Muscle of leg (tissue), 11 donors: ENCODE measurements around the gene HPCAL4. TPM values are rescaled to one million over a fixed set of nuclear protein-coding genes. Genes with fewer than 3 reads are reported as not detected.

Experiments used
- DNase-seq: peaks from one replicate; pipeline ENCODE4 v3.0.0; 2013
- H3K27ac ChIP-seq: one replicate; pipeline ENCODE4 v1.5.1; 2013; ENCODE audit warnings: mild to moderate bottlenecking, low read length, control low read depth
- H3K27me3 ChIP-seq: one replicate; pipeline ENCODE4 v1.6.1; 2013; ENCODE audit warnings: low read length; ENCODE audit not compliant: control insufficient read depth, insufficient read depth
- H3K36me3 ChIP-seq: one replicate; pipeline ENCODE4 v1.6.1; 2013; ENCODE audit warnings: low read length; ENCODE audit not compliant: control insufficient read depth, insufficient read depth
- H3K4me1 ChIP-seq: one replicate; pipeline ENCODE4 v1.6.1; 2013; ENCODE audit warnings: low read length; ENCODE audit not compliant: control insufficient read depth, insufficient read depth
- H3K4me3 ChIP-seq: one replicate; pipeline ENCODE4 v1.5.1; 2013; ENCODE audit warnings: low read length, control low read depth
- H3K9me3 ChIP-seq: replicated peaks from 2 replicates; pipeline ENCODE4 v1.6.1; 2013; ENCODE audit warnings: low read depth, low read length; ENCODE audit not compliant: control insufficient read depth
- WGBS: methylation state at CpG from one replicate; pipeline ENCODE4 v1.1.5; 2013; ENCODE audit warnings: missing lambda C conversion rate; ENCODE audit not compliant: insufficient coverage; 5-methylcytosine and 5-hydroxymethylcytosine counted together
- polyA plus RNA-seq, 8 donors: library from polyadenylated mRNA; unstranded; fragments of 120-200 nt; gene quantifications; one replicate each; pipeline versions ENCODE4 v1.2.1 to v1.2.3, GENCODE V29; 2013; ENCODE audit warnings: inconsistent platforms in 1 of 8, low replicate concordance in 1 of 8; ENCODE audit not compliant: insufficient read length in 8 of 8, insufficient read depth in 1 of 8
- total RNA-seq: library from RNA; stranded (reverse); fragments of 120-200 nt; gene quantifications from one replicate; pipeline ENCODE4 v1.2.4, GENCODE V29; 2013

The HPCAL4 gene
- total and polyA plus RNA-seq, 9 donors: 0.51 to 1.8 (median 1.1) TPM

- no peak for DNase-seq
These were observed 22.3 kb downstream of the HPCAL4 start for GRCh38 chr1:39668894-39669293.

GRCh38 chr1:39668111-39668510, 23.1 kb downstream of the HPCAL4 start:
- 59% methylated on average over 2 of the region's 3 CpGs for WGBS
- H3K4me3 ChIP-seq: no peak overlapping the region
- H3K36me3 ChIP-seq: peaks cover 4% of the 10 kb centered on the region
- peaks cover 29% of the 10 kb centered on the region for H3K4me1 ChIP-seq
- H3K27ac ChIP-seq: peak overlapping the region; percentile 42
- H3K27me3 ChIP-seq: peaks cover 38% of the 10 kb centered on the region
- no peaks in the 10 kb centered on the region for H3K9me3 ChIP-seq
- DNase-seq: no peak

More at GRCh38 chr1:39668894-39669293, 22.3 kb downstream of the HPCAL4 start:
- 75% methylated on average over 2 of the region's 3 CpGs for WGBS
- Histone ChIP-seq H3K36me3 (peaks cover 2% of the 10 kb centered on the region), H3K27ac (peak overlapping the region; percentile 21), H3K27me3 (peaks cover 42% of the 10 kb centered on the region), H3K4me3 (no peak overlapping the region), H3K9me3 (no peaks in the 10 kb centered on the region), H3K4me1 (peaks cover 29% of the 10 kb centered on the region)

GRCh38 chr1:39666772-39667171, 24.5 kb downstream of the HPCAL4 start:
- Histone ChIP-seq H3K27ac (no peak overlapping the region), H3K4me3 (no peak overlapping the region)
- 90% methylated on average over 2 of the region's 3 CpGs for WGBS

DNA sequence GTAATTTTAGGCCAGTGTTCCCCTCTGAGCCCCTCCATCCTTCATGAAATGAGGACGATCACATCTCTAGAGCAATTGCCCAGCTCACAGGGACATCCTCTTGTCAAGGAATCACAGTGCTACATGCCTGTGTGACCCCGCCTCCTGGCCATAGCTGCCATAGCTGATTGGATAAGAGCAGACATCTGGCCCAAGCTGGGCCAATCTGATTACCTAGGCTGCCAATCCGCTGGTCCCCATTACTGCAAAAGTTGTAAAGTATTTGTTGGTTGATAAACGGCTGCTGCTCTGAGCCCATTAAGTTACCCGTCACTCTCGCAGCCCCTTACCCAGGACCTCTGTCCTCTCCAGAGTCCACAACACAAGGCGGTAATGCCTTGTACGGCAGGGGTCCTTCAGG, 27.7 kb downstream of the HPCAL4 start:
- no peak for DNase-seq
- no peak overlapping the region for H3K4me3 ChIP-seq
- no peaks in the 10 kb centered on the region for H3K4me1 ChIP-seq
- H3K27ac ChIP-seq: no peak overlapping the region
- peaks cover 14% of the 10 kb centered on the region for H3K27me3 ChIP-seq
- no peaks in the 10 kb centered on the region for H3K9me3 ChIP-seq
- peaks cover 9% of the 10 kb centered on the region for H3K36me3 ChIP-seq
- WGBS: 44% methylated on average over 1 of the region's 8 CpGs

More at GRCh38 chr1:39666772-39667171, 24.5 kb downstream of the HPCAL4 start:
- H3K36me3 ChIP-seq: peaks cover 6% of the 10 kb centered on the region
- H3K4me1 ChIP-seq: peaks cover 22% of the 10 kb centered on the region
- peaks cover 29% of the 10 kb centered on the region for H3K27me3 ChIP-seq
- H3K9me3 ChIP-seq: no peaks in the 10 kb centered on the region
- DNase-seq: no peak

- Histone ChIP-seq H3K27ac (no peak overlapping the region), H3K4me1 (peaks cover 1% of the 10 kb centered on the region), H3K4me3 (no peak overlapping the region), H3K27me3 (peaks cover 10% of the 10 kb centered on the region), H3K36me3 (peaks cover 9% of the 10 kb centered on the region), H3K9me3 (no peaks in the 10 kb centered on the region)
- DNase-seq: no peak
- no CpG with 5 or more reads among the region's 1 CpG for WGBS
These were observed 28.4 kb downstream of the HPCAL4 start for GRCh38 chr1:39662861-39663260.

- no peak overlapping the region for H3K27ac ChIP-seq
- peaks cover 3% of the 10 kb centered on the region for H3K4me1 ChIP-seq
- no peaks in the 10 kb centered on the region for H3K9me3 ChIP-seq
- peaks cover 7% of the 10 kb centered on the region for H3K36me3 ChIP-seq
- H3K4me3 ChIP-seq: no peak overlapping the region
- H3K27me3 ChIP-seq: peaks cover 9% of the 10 kb centered on the region
- 83% methylated on average over 2 of the region's 5 CpGs for WGBS
- no peak for DNase-seq
These were observed 31.7 kb downstream of the HPCAL4 start for GRCh38 chr1:39659538-39659937.

GRCh38 chr1:39659110-39659509, 32.1 kb downstream of the HPCAL4 start:
- WGBS: 91% methylated on average over 12 of the region's 12 CpGs
- Histone ChIP-seq H3K36me3 (peaks cover 7% of the 10 kb centered on the region), H3K4me1 (peaks cover 7% of the 10 kb centered on the region), H3K27ac (no peak overlapping the region), H3K4me3 (no peak overlapping the region), H3K9me3 (no peaks in the 10 kb centered on the region), H3K27me3 (peaks cover 11% of the 10 kb centered on the region)
- no peak for DNase-seq

- peaks cover 13% of the 10 kb centered on the region for H3K4me1 ChIP-seq
- H3K4me3 ChIP-seq: no peak overlapping the region
- DNase-seq: peak; percentile 63
- H3K27me3 ChIP-seq: peaks cover 11% of the 10 kb centered on the region
- H3K36me3 ChIP-seq: peaks cover 4% of the 10 kb centered on the region
- WGBS: 11% methylated on average over 4 of the region's 6 CpGs
- H3K27ac ChIP-seq: no peak overlapping the region
- H3K9me3 ChIP-seq: no peaks in the 10 kb centered on the region
These were observed 33.2 kb downstream of the HPCAL4 start for GRCh38 chr1:39657923-39658485.

DNA sequence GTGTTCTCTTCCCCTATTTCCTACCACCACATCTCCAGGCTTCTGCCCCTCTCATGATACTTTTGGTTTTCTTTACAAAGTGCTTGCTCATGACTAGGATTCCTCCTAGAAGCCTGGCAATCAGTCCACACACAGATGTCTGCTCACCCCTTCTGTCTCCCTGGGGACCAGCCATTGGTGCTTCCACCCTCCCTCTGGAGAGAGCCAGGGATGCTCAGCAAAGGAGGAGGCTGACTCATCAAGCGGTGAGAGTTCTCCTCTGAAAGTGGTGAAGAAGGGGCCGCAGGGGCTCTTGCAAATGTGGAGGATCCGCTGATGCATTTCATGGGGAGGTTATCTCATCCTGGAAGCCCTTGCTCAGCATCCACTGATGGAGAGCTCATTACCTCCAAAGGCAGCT, 33.8 kb downstream of the HPCAL4 start:
- Histone ChIP-seq H3K27ac (no peak overlapping the region), H3K4me1 (peaks cover 18% of the 10 kb centered on the region), H3K27me3 (peaks cover 11% of the 10 kb centered on the region), H3K36me3 (peaks cover 3% of the 10 kb centered on the region), H3K9me3 (no peaks in the 10 kb centered on the region), H3K4me3 (no peak overlapping the region)
- DNase-seq: no peak
- 72% methylated on average over 2 of the region's 3 CpGs for WGBS

DNA sequence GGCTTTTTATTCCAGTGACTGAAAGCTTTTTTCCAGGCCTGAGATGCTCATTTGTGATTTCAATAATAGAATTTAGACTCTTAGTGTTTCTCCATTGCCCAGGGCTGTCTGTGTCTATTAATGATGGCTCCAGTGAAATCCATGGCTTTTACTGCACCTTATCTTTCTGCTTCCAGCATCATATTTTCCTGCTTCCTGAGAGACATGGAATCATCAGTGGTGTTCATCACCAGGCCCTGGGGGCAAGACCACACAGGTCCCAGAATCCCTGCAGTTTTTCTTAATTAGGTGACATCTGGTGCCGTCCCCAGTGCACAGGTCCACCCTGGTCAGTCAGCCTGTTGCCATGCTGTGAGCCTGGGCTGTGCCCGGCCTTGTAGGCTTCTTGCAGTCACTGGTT, 34.8 kb downstream of the HPCAL4 start:
- no peak for DNase-seq
- Histone ChIP-seq H3K27ac (no peak overlapping the region), H3K9me3 (no peaks in the 10 kb centered on the region), H3K4me1 (peaks cover 23% of the 10 kb centered on the region), H3K36me3 (peaks cover 3% of the 10 kb centered on the region), H3K4me3 (no peak overlapping the region), H3K27me3 (peaks cover 8% of the 10 kb centered on the region)
- WGBS: 60% methylated on average over 1 of the region's 2 CpGs
